GM12891 (cell line): Measurements from ENCODE around the gene RDM1.

ENCODE experiments used
- PAX5 ChIP-seq: IDR thresholded peaks from 2 replicates; pipeline ENCODE4 v1.6.1; 2011; ENCODE audit warnings: low read length, moderate library complexity, mild to moderate bottlenecking; ENCODE audit not compliant: insufficient read depth, severe bottlenecking
- POLR2A ChIP-seq: IDR thresholded peaks from 2 replicates; pipeline ENCODE4 v1.6.1; 2011; ENCODE audit warnings: low read depth, low read length, control low read depth
- POLR2AphosphoS5 ChIP-seq: IDR thresholded peaks from 2 replicates; pipeline ENCODE4 v1.6.1; 2011; ENCODE audit warnings: low read depth, low read length, control low read depth
- POU2F2 ChIP-seq: IDR thresholded peaks from 2 replicates; pipeline ENCODE4 v1.6.1; 2011; ENCODE audit warnings: low read depth, mild to moderate bottlenecking, control low read depth, low read length, moderate library complexity
- SPI1 ChIP-seq: IDR thresholded peaks from 2 replicates; pipeline ENCODE4 v1.6.1; 2011; ENCODE audit warnings: low read depth, low read length, control low read depth
- TAF1 ChIP-seq: IDR thresholded peaks from 2 replicates; pipeline ENCODE4 v1.6.1; 2011; ENCODE audit warnings: low read depth, low read length, control low read depth

DNA sequence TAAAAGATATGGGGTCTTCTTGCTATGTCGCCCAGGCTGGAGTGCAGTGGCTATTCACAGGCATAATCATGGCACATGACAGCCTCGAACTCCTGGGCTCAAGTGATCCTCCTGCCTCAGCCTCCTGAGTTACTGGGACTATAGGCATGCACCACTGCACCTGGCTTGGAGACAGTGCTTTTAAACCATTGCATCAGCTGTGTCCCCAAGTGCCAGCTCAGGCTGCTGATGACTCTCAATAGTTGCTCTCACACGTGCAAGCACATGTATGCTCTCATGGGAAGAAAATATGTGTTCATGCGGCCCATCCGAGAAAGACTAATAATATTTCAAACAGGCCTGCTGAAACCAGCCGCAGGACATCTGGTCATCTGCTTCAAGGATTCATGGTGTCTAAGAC, 42.0 kb upstream of the RDM1 start:
- no peak for TF ChIP-seq POLR2AphosphoS5
- TF ChIP-seq TAF1, result no peak
- no peak for TF ChIP-seq POLR2A
- no peak for TF ChIP-seq POU2F2
- no peak for TF ChIP-seq SPI1
- TF ChIP-seq PAX5, result no peak
